Fibroblast of pulmonary artery (primary cell): ENCODE results near the gene FIBIN.

Experiments
- DNase-seq: peaks from one replicate; pipeline ENCODE4 v3.0.0-alpha.2; 2010; ENCODE audit warnings: low read depth
- H3K4me3 ChIP-seq: replicated peaks from 2 replicates; pipeline ENCODE4 v1.5.1; 2011; ENCODE audit warnings: low read depth, mild to moderate bottlenecking, control low read depth, low read length, moderate library complexity
- CTCF ChIP-seq: IDR thresholded peaks from 2 replicates; pipeline ENCODE4 v1.5.1; 2011; ENCODE audit warnings: mild to moderate bottlenecking, control low read depth, low read length, inconsistent platforms; ENCODE audit errors: missing control alignments

The FIBIN gene

GRCh38 chr11:27020751-27021150, 26.8 kb downstream of the FIBIN start:
- no peak for TF ChIP-seq CTCF
- DNase-seq: peak; percentile 35
- no peak overlapping the region for H3K4me3 ChIP-seq

GRCh38 chr11:27022659-27023251, 28.8 kb downstream of the FIBIN start:
- H3K4me3 ChIP-seq: no peak overlapping the region
- no peak for DNase-seq
- no peak for TF ChIP-seq CTCF

DNA sequence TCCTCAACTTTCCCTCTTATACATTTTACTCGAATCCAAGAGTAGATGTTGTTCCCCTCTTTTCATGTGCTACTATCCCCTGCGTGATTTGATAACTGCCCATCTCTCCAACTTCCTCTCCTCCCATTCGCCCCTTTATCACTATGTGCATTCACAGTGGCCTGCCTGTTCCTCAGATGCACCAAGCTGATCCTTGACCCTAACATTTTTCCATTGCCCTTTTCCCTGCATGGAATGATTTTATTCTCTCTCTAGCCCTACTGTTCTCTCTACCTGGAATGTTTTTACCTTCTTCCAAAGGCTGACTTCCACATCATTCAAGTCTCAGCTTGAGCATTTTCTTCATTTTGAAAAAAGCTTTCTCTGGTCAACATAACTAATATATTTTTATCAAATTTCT, 31.0 kb downstream of the FIBIN start:
- no peak for DNase-seq
- H3K4me3 ChIP-seq: no peak overlapping the region
- no peak for TF ChIP-seq CTCF

DNA sequence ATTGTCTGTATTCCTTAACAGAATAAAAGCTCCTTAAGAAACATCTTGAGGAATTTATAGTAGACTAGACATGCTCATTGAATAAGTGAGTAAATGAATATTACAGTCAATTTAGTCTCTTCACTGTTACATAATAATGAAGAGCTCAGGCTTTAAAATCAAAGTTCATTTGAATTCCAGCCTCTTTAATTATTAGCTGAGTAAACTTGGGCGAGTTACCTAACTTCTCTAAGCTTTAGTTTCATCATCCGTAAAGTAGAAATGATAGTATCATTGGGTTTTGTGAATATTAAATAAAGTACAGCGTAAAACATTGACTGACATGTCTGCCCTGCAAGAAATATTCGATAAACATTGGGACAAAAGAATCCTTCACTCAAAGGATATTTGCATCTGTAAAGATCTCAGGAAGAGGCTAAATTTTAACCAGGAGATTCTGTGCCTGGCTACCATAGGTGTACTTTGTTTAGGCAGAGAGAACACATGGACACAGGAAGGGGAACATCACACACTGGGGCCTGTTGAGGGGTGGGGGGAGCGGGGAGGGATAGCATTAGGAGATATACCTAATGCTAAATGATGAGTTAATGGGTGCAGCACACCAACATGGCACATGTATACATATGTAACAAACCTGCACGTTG, 31.5 kb downstream of the FIBIN start:
- no peak for DNase-seq
- no peak for TF ChIP-seq CTCF
- H3K4me3 ChIP-seq: no peak overlapping the region

- DNase-seq: no peak
- no peak overlapping the region for H3K4me3 ChIP-seq
Observed at GRCh38 chr11:27025957-27026733, 32.2 kb downstream of the FIBIN start.

GRCh38 chr11:27028561-27028965, 34.7 kb downstream of the FIBIN start:
- H3K4me3 ChIP-seq: no peak overlapping the region
- TF ChIP-seq CTCF: no peak
- peak; percentile 25 for DNase-seq

More at GRCh38 chr11:27025957-27026733, 32.2 kb downstream of the FIBIN start:
- TF ChIP-seq CTCF: no peak
